Measurements from ENCODE around the gene ZP3.
A peak's percentile ranks its signal among the peaks of the same experiment; 100 is the strongest.
"Not testable (repeated sequence)": the region's sequence is repeated elsewhere in the genome, so short reads cannot be mapped to it uniquely, and the experiment has no call there.

The ZP3 gene

GRCh38 chr7:76424413-76425111 is at the start of gene ZP3:
Gene ZP3 (plus strand): TSS chr7:76424950. CDS start chr7:76424965, 15 bp downstream.
- no peak for DNase-seq (ENCODE audit: extremely low read depth in 1 of 2, low read depth in 1 of 2)

GRCh38 chr7:76375251-76375650 is 49.5 kb upstream of the ZP3 start:
- DNase-seq (ENCODE audit: extremely low read depth in 1 of 2, low read depth in 1 of 2) = no peak

GRCh38 chr7:76377186-76377918 is 47.4 kb upstream of the ZP3 start:
- no peak for DNase-seq (ENCODE audit: extremely low read depth in 1 of 2, low read depth in 1 of 2)

GRCh38 chr7:76380623-76380966 is 44.2 kb upstream of the ZP3 start:
- DNase-seq (ENCODE audit: extremely low read depth in 1 of 2, low read depth in 1 of 2) = no peak

- no peak for DNase-seq (ENCODE audit: extremely low read depth in 1 of 2, low read depth in 1 of 2)
Measured at GRCh38 chr7:76381814-76382213, 42.9 kb upstream of the ZP3 start.

GRCh38 chr7:76383089-76383944 is 41.4 kb upstream of the ZP3 start:
- no peak for DNase-seq (ENCODE audit: extremely low read depth in 1 of 2, low read depth in 1 of 2)

- DNase-seq (ENCODE audit: extremely low read depth in 1 of 2, low read depth in 1 of 2) = no peak
Measured at GRCh38 chr7:76386691-76387260, 38.0 kb upstream of the ZP3 start.

GRCh38 chr7:76387789-76388188 is 37.0 kb upstream of the ZP3 start:
- DNase-seq (ENCODE audit: extremely low read depth in 1 of 2, low read depth in 1 of 2) = not testable (repeated sequence)

GRCh38 chr7:76390092-76390491 is 34.7 kb upstream of the ZP3 start:
- no peak for DNase-seq (ENCODE audit: extremely low read depth in 1 of 2, low read depth in 1 of 2)

- DNase-seq (ENCODE audit: extremely low read depth in 1 of 2, low read depth in 1 of 2) = no peak
Measured at GRCh38 chr7:76392531-76393115, 32.1 kb upstream of the ZP3 start.

- peak; percentile 64 to 88 for DNase-seq (ENCODE audit: extremely low read depth in 1 of 2, low read depth in 1 of 2)
Measured at GRCh38 chr7:76393116-76394031, 31.4 kb upstream of the ZP3 start.

GRCh38 chr7:76394957-76395356 is 29.8 kb upstream of the ZP3 start:
- no peak for DNase-seq (ENCODE audit: extremely low read depth in 1 of 2, low read depth in 1 of 2)

GRCh38 chr7:76395605-76395964 is 29.2 kb upstream of the ZP3 start:
- not testable (repeated sequence) for DNase-seq (ENCODE audit: extremely low read depth in 1 of 2, low read depth in 1 of 2)

GRCh38 chr7:76395965-76396726 is 28.6 kb upstream of the ZP3 start:
- DNase-seq (ENCODE audit: extremely low read depth in 1 of 2, low read depth in 1 of 2) = no peak

- no peak for DNase-seq (ENCODE audit: extremely low read depth in 1 of 2, low read depth in 1 of 2)
Measured at GRCh38 chr7:76396864-76397263, 27.9 kb upstream of the ZP3 start.

GRCh38 chr7:76397409-76398183 is 27.2 kb upstream of the ZP3 start:
- DNase-seq (ENCODE audit: extremely low read depth in 1 of 2, low read depth in 1 of 2) = peak; percentile 54 to 75

GRCh38 chr7:76400248-76400647 is 24.5 kb upstream of the ZP3 start:
- no peak for DNase-seq (ENCODE audit: extremely low read depth in 1 of 2, low read depth in 1 of 2)

GRCh38 chr7:76403097-76403496 is 21.7 kb upstream of the ZP3 start:
- DNase-seq (ENCODE audit: extremely low read depth in 1 of 2, low read depth in 1 of 2) = not testable (repeated sequence)
